Hematopoietic multipotent progenitor cell treated with erythropoietin and hydrocortisone succinate and interleukin-3 and kit ligand, for 8 days (in vitro differentiated cells): Measurements from ENCODE around the gene CRKL.
"Not testable (repeated sequence)": the region's sequence is repeated elsewhere in the genome, so short reads cannot be mapped to it uniquely, and the experiment has no call there.

Experiments
- DNase-seq: peaks from one replicate; pipeline ENCODE4 v3.0.0-alpha.2; 2015

The CRKL gene

DNA sequence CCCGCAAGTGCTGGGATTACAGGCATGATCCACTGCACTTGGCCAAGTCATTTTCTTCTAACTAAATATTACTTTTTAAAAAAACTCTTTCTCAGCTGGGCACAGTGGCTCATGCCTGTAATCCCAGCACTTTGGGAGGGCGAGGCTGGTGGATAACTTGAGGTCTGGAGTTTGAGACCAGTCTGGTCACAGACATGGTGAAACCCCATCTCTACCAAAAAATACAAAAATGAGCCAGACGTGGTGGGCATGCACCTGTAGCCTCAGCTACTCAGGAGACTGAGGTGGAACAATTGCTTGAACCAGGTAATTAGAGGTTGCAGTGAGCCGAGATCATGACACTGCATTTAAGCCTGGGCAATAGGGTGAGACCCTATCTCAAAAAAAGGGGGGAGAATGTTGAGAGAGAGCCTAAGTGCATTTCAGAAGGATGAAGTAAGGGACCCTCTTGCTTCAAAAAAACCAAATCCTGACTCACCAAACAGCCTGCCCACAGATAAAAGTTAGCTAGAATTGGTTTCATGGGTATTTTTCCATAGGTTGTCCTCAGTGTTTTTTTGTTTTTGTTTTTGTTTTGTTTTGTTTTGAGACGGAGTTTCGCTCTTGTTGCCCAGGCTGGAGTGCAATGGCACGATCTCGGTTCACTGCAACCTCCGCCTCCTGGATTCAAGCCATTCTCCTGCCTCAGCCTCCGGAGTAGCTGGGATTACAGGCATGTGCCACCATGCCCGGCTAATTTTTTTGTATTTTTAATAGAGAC is 18.8 kb downstream of the CRKL start:
- not testable (repeated sequence) for DNase-seq

DNA sequence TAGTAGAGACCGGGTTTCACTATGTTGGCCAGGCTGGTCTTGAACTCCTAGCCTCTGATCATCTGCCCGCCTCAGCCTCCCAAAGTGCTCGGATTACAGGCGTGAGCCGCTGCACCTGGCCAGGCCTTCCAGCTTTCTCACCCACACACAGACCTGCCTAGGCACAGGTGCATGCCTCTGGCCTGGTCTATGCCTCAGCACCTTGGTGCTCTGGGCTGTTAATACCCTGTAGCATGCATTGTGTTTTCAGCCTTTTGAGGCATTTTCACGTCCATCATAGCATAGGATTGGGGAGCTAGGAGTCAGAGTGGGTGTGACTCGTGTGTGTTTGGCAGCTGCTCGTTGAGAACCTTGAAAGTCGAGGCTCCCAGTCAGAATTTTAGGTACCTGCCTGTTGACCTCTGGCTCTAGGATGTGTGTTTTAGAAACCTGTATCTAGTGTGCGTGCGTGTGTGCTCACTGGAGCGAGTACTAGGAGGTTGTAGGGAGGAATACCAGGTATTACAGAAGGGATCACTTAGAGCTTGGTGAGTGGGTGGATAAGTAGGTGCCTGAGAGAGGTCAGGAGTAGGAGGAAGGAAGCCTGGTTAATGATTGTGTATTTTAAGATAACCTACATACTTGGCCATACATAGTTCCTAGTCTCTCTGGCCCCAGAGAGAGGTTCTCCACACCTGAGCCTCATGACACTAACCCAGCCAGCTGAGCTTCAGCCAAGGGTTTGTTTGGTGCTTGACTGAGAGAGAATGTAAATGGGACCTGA is 20.0 kb downstream of the CRKL start:
- DNase-seq = no peak

DNA sequence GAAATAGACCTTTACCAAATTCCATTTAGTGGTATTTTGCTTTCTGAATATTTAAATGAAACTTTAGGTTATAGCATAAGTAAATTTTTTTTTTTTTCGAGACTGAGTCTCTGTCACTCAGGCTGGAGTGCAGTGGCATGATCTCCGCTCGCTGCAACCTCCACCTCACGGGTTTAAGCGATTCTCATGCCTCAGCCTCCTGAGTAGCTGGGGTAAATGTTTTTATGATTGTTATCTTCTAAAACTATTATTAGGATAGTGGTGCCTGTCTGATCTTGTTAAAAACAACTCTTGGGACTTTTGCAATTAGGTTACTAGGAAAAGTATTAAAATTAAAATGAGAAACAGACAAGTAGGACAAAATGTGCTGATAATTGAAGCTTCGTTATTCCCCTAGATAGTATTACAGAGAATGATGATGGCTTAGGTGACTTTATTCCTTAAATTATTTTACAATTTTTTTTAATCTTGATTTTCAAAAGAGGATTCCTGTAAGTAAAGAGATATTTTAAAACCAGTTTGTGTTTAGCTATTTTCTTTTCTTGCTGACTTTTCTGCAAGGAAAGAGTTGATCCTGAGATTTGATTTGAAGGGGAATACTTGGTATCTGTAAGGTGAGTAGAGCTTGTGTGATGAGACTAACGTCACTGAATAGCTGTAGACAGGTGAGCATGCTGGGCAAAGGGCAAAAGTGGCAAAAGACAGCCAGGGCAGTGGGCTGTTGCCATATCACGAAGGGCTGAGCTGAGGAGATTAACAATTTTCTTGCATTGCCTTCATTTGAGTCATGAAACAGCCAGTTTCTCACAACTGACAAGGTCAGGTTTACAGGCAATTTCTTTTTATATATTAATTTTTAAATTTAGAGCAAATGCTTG is 20.8 kb downstream of the CRKL start:
- DNase-seq = no peak

DNA sequence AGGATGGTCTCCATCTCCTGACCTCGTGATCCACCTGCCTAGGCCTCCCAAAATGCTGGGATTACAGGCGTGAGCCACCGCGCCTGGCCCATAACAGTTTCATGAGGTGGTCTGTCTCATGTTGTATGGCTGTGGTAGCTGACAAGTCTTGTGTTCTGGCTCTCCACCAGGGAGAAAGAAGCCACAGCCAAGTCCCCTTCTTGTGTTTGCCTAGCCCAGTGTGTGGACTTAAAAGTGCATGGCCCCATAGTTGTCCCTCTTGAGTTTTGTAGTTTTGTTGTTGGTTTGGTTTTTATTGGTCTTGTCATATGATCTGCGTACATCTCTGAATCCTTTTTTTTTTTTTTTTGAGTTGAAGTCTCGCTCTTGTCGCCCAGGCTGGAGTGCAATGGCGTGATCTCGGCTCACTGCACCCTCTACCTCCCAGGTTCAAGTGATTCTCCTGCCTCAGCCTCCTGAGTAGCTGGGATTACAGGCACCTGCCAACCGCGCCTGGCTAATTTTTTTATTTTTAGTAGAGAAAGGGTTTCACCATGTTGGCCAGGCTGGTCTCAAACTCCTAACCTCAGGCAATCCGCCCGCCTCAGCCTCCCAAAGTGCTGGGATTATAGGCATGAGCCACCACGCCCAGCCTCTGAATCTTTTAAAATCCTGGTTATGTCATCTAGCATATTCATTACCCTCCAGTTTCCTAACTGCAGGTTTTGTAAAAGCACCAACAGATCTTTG is 22.4 kb downstream of the CRKL start:
- not testable (repeated sequence) for DNase-seq

DNA sequence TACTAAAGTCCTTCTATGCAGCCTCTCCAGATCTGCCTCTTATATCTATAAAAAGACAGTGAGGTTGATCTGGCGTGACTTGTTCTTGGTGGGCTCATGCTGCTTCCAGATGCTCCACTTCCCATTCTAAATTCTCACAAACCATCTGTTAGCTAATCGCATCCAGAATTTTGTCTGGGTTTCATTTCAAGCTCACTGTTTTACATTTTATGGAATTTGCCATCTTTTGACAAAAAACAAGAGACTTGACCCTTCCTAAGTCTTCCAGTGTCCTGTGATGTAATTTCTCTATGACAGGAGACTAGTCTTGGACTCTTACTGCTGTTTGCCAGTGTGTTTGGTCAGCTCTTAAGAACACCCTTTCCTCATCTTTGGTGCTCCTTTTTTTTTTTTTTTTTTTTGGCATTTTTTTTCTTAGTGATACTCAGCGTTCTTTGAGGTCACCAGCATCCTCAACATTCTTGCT is 23.0 kb downstream of the CRKL start:
- DNase-seq = no peak

DNA sequence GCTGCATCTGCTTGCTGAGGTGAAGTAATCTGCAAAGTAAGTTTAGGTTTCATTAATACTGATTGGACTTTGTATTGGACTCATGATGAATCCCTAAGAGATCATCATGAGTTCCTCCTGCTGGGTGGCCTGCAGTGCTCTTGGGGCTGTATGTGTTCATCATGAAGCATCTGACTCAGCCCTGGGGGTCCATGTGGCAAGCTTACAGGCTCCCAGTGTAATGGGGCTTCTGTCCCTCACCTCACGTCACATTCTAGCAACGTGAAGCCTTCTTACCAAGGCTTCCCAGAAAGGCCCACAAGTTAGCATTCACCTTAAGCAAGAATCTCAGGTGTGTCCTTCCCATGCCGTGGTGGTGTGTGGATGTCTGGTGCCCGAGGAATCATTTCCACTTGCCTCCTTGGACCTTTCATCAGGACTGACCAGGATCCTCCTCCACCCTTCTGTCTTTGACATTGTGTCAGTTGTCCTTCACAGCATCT is 23.7 kb downstream of the CRKL start:
- no peak for DNase-seq

DNA sequence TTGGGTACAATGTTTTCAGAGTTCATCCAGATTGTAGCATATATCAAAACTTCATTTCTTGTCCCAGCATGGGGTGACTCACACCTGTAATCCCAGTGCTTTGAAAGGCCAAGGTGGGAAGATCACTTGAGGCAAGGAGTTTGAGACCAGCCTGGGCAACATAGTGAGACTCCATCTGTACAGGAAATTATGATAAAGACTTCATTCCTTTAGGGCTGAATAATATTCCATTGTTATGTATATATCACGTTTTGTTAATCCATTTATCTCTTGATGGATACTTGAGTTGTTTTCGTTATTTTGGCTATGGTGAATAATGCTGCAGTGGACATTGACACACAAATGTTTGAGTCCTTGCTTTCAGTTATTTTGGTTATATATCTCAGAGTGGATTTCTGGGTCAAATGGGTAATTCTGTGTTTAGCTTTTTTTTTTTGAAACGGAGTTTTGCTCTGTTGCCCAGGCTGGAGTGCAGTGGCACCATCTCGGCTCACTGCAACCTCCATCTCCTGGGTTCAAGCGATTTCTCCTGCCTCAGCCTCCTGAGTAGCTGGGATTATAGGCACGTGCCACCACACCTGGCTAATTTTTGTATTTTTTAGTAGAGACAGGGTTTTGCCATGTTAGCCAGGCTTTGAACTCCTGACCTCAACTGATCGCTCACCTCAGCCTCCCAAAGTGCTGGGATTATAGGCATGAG is 25.1 kb downstream of the CRKL start:
- not testable (repeated sequence) for DNase-seq

DNA sequence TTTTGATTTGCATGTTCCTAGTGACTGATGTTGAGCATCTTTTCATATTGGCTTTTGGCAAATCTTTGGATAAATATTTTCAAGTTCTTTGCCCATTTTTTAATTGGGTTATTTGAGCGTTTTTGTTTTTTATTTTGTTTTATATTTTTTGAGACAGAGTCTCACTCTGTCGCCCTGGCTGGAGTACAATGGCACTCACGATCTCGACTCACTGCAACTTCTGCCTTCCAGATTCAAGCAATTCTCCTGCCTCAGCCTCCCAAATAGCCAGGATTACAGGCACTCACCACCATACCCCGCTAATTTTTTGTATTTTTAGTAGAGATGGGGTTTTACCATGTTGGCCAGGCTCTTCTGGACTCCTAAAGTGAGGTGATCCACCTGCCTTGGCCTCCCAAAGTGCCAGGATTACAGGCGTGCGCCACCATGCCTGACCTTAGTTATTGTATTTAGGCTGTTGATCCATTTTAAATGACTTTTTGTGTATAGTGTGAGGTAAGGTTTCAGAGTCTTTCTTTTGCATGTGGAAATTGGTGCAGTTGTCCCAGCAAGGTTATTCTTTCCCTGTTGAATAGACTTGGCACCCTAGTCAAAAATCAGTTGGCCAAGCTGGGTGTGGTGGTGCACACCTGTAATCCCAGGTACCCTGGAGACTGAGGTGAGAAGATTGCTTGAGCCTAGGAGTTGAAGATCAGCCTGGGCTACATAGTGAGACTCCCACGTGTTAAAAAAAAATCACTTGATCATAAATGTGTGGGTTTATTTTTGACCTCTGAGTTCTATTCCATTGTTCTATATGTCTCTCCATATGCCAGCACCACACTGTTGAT is 26.1 kb downstream of the CRKL start:
- DNase-seq = no peak

DNA sequence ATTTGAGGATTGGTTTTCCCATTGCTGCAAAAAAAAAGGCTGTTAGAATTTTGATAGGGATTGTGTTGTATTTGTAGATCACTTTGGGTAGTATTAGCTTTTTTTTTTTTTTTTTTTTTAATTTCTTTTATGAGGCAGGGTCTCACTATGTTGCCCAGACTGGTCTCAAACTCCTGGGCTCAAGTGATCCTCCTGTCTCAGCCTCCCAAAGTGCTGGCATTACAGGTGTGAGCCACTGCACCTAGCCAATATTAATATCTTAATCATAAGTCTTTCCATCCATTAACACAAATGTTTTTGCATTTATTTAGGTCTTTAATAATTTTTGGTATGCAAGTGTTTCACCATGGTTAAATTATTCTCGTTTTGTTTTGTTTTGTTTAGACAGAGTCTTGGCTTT is 26.8 kb downstream of the CRKL start:
- DNase-seq = no peak

DNA sequence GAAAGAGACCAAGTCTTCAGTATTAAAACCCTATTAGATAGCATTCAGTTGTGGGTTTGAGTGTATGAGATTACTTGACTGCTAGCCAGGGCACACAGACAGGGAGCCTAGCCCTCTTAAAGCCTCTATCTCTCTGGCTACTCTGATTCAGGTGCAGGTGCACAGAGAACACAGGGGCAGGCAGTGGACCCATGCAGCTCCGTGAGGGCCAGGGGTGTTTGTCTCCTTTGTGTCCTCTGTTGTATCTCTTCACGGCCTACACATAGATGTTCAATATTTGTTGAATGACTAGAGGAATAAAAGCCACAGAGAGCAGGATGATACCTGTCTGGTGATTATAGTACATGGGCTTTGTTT is 28.3 kb downstream of the CRKL start:
- DNase-seq = no peak

DNA sequence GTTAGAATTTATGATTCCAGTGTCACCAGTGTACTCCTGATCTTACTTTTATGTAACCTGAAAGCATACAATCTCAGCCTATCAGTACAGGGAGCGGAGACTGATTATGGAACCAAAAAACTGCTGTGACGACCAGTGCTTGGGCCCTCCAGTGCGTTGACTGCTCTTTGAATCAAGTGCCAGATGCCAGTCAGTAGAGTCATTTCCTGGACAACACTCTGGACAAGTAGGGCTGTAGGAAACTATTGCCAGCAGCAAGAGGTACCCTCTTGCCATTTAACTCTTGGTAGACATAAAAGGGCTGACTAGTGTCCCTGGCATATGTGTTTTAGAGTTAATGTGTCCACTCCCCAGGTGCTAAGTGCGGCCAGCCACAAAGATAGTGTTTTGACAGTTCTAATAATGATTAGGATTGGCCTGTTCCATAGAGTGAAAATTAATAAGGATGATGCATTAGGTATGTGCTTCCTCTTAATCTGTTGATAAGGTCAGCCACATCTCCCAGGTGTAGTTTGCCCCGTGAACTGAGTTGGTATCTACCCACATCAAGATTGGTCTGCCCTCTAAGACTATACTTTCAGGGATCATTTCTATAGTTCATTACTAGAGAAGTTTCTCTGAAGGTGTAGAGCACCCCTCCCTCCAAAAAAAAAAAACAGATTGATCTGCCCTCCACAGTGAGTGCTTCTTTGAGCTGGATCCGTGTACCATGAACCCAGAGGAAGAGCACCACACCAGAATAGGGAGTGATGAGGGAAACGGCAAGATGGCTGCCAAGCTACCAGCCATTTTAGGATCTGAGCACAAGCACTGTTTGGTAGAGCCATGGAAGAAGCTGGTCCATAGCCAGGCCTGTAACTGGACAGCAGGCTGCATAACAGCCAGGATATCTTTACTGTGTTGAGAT is 29.1 kb downstream of the CRKL start:
- no peak for DNase-seq

DNA sequence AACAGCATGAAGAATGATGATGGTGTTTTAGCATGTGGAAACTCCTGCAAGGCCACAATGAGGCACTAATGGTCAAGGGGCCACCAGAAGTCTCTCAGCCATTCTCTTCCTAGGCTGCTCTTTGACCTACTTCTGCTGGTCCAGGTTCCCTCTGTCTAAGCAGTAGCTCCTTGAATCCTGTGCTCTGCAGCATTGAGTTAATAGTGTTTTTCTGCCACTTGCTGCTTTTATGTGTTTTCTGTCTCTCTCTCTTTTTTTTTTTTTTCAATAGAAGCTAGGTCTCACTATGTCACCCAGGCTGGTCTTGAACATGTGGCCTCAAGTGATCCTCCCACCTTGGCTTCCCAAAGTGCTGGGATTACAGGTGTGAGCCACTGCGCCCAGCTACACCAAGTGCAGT is 29.8 kb downstream of the CRKL start:
- no peak for DNase-seq

DNA sequence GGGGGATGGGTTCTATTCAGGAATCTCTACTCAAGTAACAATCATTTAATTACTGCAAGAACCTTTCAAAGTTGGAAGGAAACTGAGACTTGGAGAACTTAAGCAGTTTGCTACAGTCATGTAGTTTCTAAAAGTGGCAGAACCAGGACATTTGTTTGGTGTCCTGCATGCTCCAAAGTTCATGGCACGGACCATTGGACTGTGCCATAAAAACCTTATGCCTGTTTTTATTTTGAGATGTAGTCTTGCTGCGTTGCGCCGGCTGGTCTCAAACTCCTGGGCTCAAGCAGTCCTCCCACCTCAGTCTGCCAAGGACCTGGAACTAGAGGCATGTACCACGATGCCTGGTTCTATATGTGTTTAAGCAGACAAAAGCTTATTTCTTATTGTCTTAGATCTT is 31.2 kb downstream of the CRKL start:
- DNase-seq = no peak

DNA sequence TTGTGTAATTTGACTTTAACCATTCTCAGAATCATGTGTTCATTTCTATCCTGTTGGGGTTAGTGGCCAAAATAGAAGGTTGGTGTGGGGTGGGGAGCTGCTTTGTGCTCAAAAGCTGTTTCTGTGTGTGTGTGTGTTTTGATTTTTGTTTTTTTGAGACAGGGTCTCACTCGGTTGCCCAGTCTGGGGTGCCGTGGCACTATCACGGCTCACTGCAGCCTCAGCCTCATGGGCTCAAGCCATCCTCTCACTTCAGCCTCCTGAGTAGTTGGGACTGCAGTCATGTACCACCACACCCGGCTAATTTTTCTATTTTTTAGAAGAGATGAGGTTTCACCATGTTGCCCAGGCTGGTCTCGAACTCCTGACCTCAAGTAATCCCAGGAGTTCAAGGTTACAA is 31.8 kb downstream of the CRKL start:
- DNase-seq = no peak

DNA sequence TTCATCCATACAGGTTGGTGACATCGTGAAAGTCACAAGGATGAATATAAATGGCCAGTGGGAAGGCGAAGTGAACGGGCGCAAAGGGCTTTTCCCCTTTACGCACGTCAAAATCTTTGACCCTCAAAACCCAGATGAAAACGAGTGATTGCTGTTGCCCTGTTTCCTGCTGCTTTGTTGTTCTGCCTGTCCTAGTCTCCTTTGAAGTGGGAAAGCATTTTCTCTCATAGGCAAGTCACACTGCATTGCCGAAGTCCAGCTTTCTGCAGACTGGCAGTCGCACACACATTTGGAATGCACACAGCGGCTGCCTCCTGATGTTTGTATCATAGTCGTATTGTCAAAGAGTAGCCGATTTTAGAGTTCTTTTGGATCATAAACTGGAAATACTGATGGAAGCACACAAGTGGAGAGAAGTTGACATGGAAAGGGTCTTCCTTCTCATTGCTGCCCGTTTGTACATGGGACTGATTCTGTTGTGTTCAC is 32.5 kb downstream of the CRKL start:
- no peak for DNase-seq

DNA sequence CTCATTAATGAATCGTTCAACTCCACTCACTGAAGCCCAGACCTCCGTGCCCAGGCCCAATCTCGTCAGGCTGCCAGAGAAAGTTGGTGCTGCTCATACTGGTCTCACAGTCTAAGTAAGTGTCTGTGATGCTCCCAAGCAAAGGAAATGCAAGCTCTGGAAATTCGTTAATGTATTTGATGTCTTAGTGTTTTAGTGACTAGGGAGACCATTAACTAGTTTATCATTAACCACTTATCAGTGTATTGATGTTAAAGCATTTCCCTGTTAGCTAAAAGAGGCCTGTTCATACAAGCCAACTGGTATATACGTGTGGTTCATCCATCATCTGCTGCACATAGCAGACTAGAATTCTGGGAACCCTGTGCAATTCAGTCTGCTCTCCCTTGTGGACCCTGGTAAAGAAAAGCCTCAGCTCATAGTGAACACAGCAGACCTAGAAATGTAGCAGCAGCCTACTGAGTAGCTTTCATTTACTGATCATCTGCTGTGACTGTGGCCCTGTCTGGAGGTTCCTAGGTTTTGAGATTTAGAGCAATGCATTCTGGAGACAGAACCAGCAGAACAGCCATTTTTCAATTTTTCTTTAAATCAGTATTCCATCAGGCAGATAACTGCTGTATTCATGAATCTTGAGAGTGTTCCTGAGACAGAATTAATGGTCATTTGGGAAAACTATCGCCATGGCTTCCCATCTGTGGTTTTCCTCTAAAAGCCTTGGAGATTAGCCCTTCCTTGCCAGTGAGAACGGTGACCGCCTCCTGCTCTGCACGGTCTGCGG is 34.1 kb downstream of the CRKL start:
- no peak for DNase-seq

DNA sequence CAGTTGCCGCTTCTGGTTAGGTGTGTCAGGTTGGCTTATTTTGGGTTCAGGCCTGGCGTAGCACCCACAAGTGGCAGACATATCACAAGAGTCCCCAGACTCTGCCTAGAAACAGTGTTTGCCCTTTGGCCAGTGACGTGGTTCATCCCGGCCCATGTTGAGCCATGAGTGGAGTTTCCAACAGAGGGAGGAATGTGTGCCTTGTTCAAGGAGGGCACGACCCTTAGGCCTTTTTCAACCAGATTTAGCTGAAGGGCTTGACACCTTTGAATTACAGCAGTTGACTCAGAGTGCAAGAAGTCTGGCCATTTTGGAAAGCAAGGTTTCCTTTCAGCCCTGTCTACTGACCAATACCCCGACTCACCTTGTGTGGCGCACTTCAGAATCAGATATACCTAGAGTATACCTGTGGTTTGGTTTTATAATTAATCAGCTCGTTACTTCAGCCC is 34.7 kb downstream of the CRKL start:
- no peak for DNase-seq

DNA sequence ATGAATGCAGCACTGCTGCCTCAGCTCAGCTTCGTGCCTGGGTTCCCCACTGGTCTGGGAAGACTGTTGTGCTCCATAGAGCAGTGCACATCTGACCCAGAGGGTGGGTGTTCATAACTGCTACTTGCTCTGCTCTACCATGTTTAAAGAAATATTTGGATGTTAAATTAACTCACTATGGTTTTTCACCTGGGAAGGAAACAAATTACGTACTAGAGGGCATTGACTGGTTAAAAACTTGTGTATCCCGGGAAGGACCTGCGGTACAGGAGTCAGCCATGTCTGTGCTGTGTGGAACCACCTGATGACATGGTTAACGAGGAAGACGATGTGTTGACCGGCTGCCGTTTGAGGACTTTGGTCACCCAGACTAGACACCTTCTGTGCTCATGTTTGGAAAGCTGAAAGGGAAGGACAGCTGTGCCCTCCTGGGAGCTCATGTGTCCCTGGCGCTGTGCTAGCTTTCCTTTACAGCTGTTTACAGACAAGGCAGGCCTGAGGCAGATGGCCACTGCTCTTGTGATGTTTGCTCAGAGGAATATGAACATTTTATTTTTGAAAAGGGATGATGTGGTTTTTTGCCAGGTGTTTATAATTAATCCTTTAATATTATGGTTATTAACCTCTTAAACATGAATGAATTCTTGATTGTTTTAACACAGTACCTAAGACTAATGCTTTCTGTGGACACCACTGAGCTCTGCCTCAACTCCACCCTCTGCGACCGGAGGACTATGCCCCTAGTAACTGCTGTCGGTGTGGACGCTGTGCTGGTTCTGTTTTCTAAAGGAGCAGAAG is 35.5 kb downstream of the CRKL start:
- no peak for DNase-seq
